H1 (cell line): ENCODE results near the gene SEMA6A. TPM values are rescaled to one million over a fixed set of nuclear protein-coding genes. Genes with fewer than 3 reads are reported as not detected.

Experiments
- CTCF ChIA-PET: fragments of 300-600 bp; sonication (Branson Sonifier 250); formaldehyde crosslinking; loops from one replicate; lab custom pipeline; 2021; ENCODE audit not compliant: partially characterized antibody; lab: Charles Lee
- POLR2A ChIA-PET: fragments of 300-600 bp; sonication (Branson Sonifier 250); formaldehyde crosslinking; loops from one replicate; lab custom pipeline; 2021; ENCODE audit warnings: inconsistent platforms; ENCODE audit not compliant: partially characterized antibody; lab: Charles Lee
- DNase-seq, 2 experiments: peaks; one replicate each; pipeline versions ENCODE4 v3.0.0 to v3.0.0-alpha.2; 2010 to 2022; ENCODE audit warnings: low spot score in 2 of 2, low read depth in 1 of 2, mixed read lengths in 1 of 2
- FAIRE-seq: peaks from 2 replicates; lab custom pipeline; 2011; peaks lifted over from hg19 to GRCh38; lab: Jason Lieb, UNC
- H2AFZ ChIP-seq: 2 replicates; pipeline ENCODE4 v1.8.1; 2012; ENCODE audit warnings: low read length, inconsistent platforms
- H2AK5ac ChIP-seq: 2 replicates; pipeline ENCODE4 v1.6.1; 2013; ENCODE audit warnings: low read depth, low read length
- H2BK120ac ChIP-seq: replicated peaks from 2 replicates; pipeline ENCODE3; 2013; ENCODE audit warnings: low read depth, low read length, inconsistent platforms
- H2BK12ac ChIP-seq: 2 replicates; pipeline ENCODE4 v1.6.1; 2013; ENCODE audit warnings: low read depth, low read length
- H2BK15ac ChIP-seq: 2 replicates; pipeline ENCODE4 v1.6.1; 2013; ENCODE audit warnings: low read length
- H2BK20ac ChIP-seq: 2 replicates; pipeline ENCODE4 v1.6.1; 2013; ENCODE audit warnings: low read length
- H2BK5ac ChIP-seq: 2 replicates; pipeline ENCODE4 v1.6.1; 2013; ENCODE audit warnings: low read depth, low read length
- H3K14ac ChIP-seq: 2 replicates; pipeline ENCODE4 v1.6.1; 2013; ENCODE audit warnings: inconsistent platforms; ENCODE audit not compliant: insufficient read length
- H3K18ac ChIP-seq: 2 replicates; pipeline ENCODE4 v1.6.1; 2013; ENCODE audit warnings: low read length; ENCODE audit errors: extremely low read depth
- H3K23ac ChIP-seq: 2 replicates; pipeline ENCODE4 v1.6.1; 2013; ENCODE audit warnings: inconsistent platforms; ENCODE audit not compliant: insufficient read length
- H3K23me2 ChIP-seq: 2 replicates; pipeline ENCODE4 v1.6.1; 2013; ENCODE audit warnings: low read depth, low read length
- H3K27ac ChIP-seq: 2 replicates; pipeline ENCODE4 v1.6.1; 2011; ENCODE audit warnings: low read depth, low read length, inconsistent platforms
- H3K27me3 ChIP-seq, 4 experiments: replicated peaks in 1 of 4; 1 replicate in 1 of 4; 2 replicates in 3 of 4; pipeline versions ENCODE4 v1.6.1 to v1.8.1; 2011 to 2013; ENCODE audit warnings: low read length in 3 of 4, mild to moderate bottlenecking in 3 of 4, inconsistent platforms in 2 of 4, mixed read lengths in 2 of 4, moderate library complexity in 1 of 4; ENCODE audit not compliant: control insufficient read depth in 3 of 4, insufficient read depth in 3 of 4; ENCODE audit errors: extremely low read depth in 1 of 4
- H3K36me3 ChIP-seq, 4 experiments: 2 replicates each; pipeline versions ENCODE4 v1.6.1 to v1.8.1; 2011 to 2013; ENCODE audit warnings: mild to moderate bottlenecking in 4 of 4, low read length in 3 of 4, moderate library complexity in 2 of 4, control low read depth in 1 of 4, inconsistent platforms in 1 of 4; ENCODE audit not compliant: insufficient read depth in 4 of 4, control insufficient read depth in 2 of 4
- H3K4ac ChIP-seq: replicated peaks from 2 replicates; pipeline ENCODE3; 2013; ENCODE audit warnings: low read length, low read depth, mixed read lengths, inconsistent platforms; ENCODE audit not compliant: insufficient read length
- H3K4me1 ChIP-seq, 4 experiments: replicated peaks in 1 of 4; 1 replicate in 1 of 4; 2 replicates in 3 of 4; pipeline versions ENCODE4 v1.6.1 to v1.8.1; 2011 to 2013; ENCODE audit warnings: low read length in 3 of 4, inconsistent platforms in 2 of 4, mixed read lengths in 1 of 4; ENCODE audit not compliant: insufficient read depth in 4 of 4, control insufficient read depth in 3 of 4
- H3K4me2 ChIP-seq, 2 experiments: 2 replicates each; pipeline versions ENCODE4 v1.6.1 to v1.8.1; 2011 to 2013; ENCODE audit warnings: low read depth in 2 of 2, low read length in 2 of 2, control low read depth in 1 of 2, inconsistent platforms in 1 of 2, mild to moderate bottlenecking in 1 of 2; ENCODE audit not compliant: insufficient read depth in 1 of 2
- H3K4me3 ChIP-seq, 4 experiments: fragments of 200-600, 300-600 bp in 1 of 4; sonication (generic), shearing (Covaris generic), sonication (Bioruptor Twin) in 1 of 4; 2 replicates each; pipeline versions ENCODE4 v1.5.1 to v1.8.1; 2011 to 2016; ENCODE audit warnings: low read length in 4 of 4, low read depth in 3 of 4, control low read depth in 2 of 4, inconsistent platforms in 2 of 4, mild to moderate bottlenecking in 2 of 4, mixed read lengths in 1 of 4, moderate library complexity in 1 of 4; ENCODE audit not compliant: insufficient read depth in 2 of 4; ENCODE audit errors: extremely low read depth in 1 of 4
- H3K56ac ChIP-seq: replicated peaks from 2 replicates; pipeline ENCODE3; 2013; ENCODE audit warnings: low read depth, mild to moderate bottlenecking, mixed read lengths, low read length, inconsistent platforms; ENCODE audit not compliant: insufficient read length
- H3K79me1 ChIP-seq: 2 replicates; pipeline ENCODE4 v1.6.1; 2013; ENCODE audit warnings: low read depth, low read length, control low read depth
- H3K79me2 ChIP-seq, 2 experiments: 2 replicates each; pipeline versions ENCODE4 v1.6.1 to v1.8.1; 2012 to 2013; ENCODE audit warnings: low read length in 2 of 2, mild to moderate bottlenecking in 2 of 2, inconsistent platforms in 1 of 2; ENCODE audit not compliant: insufficient read depth in 2 of 2, control insufficient read depth in 1 of 2
- H3K9ac ChIP-seq, 4 experiments: replicated peaks in 1 of 4; 1 replicate in 1 of 4; 2 replicates in 3 of 4; pipeline versions ENCODE4 v1.6.1 to v1.8.1; 2011 to 2013; ENCODE audit warnings: low read depth in 3 of 4, low read length in 3 of 4, control low read depth in 2 of 4, mild to moderate bottlenecking in 2 of 4, moderate library complexity in 2 of 4, inconsistent platforms in 1 of 4; ENCODE audit errors: extremely low read depth in 1 of 4
- H3K9me3 ChIP-seq, 2 experiments: 2 replicates each; pipeline versions ENCODE4 v1.6.1 to v1.8.1; 2012 to 2013; ENCODE audit warnings: mild to moderate bottlenecking in 2 of 2, moderate library complexity in 2 of 2, control low read depth in 1 of 2, inconsistent platforms in 1 of 2, low read depth in 1 of 2, low read length in 1 of 2, mixed read lengths in 1 of 2; ENCODE audit not compliant: insufficient read depth in 2 of 2
- H4K20me1 ChIP-seq, 2 experiments: replicated peaks in 1 of 2; 2 replicates each; pipeline versions ENCODE3 to v1.8.1; 2011 to 2013; ENCODE audit warnings: inconsistent platforms in 2 of 2, low read length in 2 of 2, mild to moderate bottlenecking in 1 of 2; ENCODE audit not compliant: insufficient read depth in 2 of 2, control insufficient read depth in 1 of 2
- H4K5ac ChIP-seq: 2 replicates; pipeline ENCODE4 v1.6.1; 2013; ENCODE audit warnings: low read length, low read depth, mixed read lengths, inconsistent platforms; ENCODE audit not compliant: insufficient read length
- H4K8ac ChIP-seq: 2 replicates; pipeline ENCODE4 v1.8.0; 2013; ENCODE audit warnings: mild to moderate bottlenecking, moderate library complexity, low read length, inconsistent platforms; ENCODE audit not compliant: insufficient read depth; ENCODE audit errors: extremely low read depth
- H4K91ac ChIP-seq: replicated peaks from 2 replicates; pipeline ENCODE3; 2013; ENCODE audit warnings: low read length, mixed read lengths, inconsistent platforms; ENCODE audit not compliant: insufficient read length
- CBX8 ChIP-seq: fragments of 300-800, 300-1000 bp; sonication (generic); IDR thresholded peaks from 2 replicates; pipeline ENCODE4 v1.7.1; 2016; ENCODE audit warnings: low read depth, low read length, borderline replicate concordance
- CEBPB ChIP-seq: IDR thresholded peaks from 2 replicates; pipeline ENCODE4 v1.6.1; 2012; ENCODE audit warnings: low read depth, low read length
- USF2 ChIP-seq: IDR thresholded peaks from 2 replicates; pipeline ENCODE4 v1.6.1; 2011; ENCODE audit warnings: low read length, improper control_type of control experiment
- WGBS, 2 experiments: shearing (Covaris generic) in 1 of 2; methylation state at CpG; one replicate each; pipeline versions ENCODE4 v1.1.6 to v1.1.7; 2013 to 2015; ENCODE audit warnings: low lambda C conversion rate in 2 of 2, mixed read lengths in 2 of 2, inconsistent platforms in 1 of 2, low coverage in 1 of 2, missing lambda C conversion rate in 1 of 2; ENCODE audit not compliant: insufficient replicate concordance in 2 of 2, insufficient coverage in 1 of 2, insufficient read length in 1 of 2; ENCODE audit errors: extremely low coverage in 1 of 2, missing lambda C conversion rate in 1 of 2; 5-methylcytosine and 5-hydroxymethylcytosine counted together
- polyA plus RNA-seq, 7 experiments: library from polyadenylated mRNA; depleted of rRNA in 3 of 7; stranded (reverse) in 5 of 7; unstranded in 2 of 7; fragments of >200 nt in 5 of 7; fragments of 200-250 nt in 2 of 7; gene quantifications; 1 replicate in 5 of 7; 2 replicates in 1 of 7; 4 replicates in 1 of 7; pipeline versions ENCODE4 v1.2.1 to v1.2.3, GENCODE V29; 2011 to 2013; ENCODE audit warnings: missing spikeins in 2 of 7, mixed read lengths in 2 of 7
- total RNA-seq: library from RNA; stranded (reverse); fragmentation: NEBNext Ultra II Directional; extraction: Animal tissue kit (Norgen Biotek cat#: 25700); gene quantifications from 2 replicates; pipeline ENCODE4 v1.2.1, GENCODE V29; 2021

SEMA6A gene
- total and polyA plus RNA-seq, 2 of the 8 experiments (the other 6 are each of a cell fraction or from before 2014, with no cell fraction given), result 78.3 to 277 TPM

GRCh38 chr5:116546033-116546742 is 28.4 kb downstream of the SEMA6A start:
- no peak overlapping the region for H3K9ac ChIP-seq
- no peak overlapping the region for H3K23ac ChIP-seq
- H3K9me3 ChIP-seq, result no peaks in the 10 kb centered on the region
- WGBS, 2 experiments, result 100% methylated on average over 1 of the region's 1 CpG; no CpG with 5 or more reads in 1 of the 2 experiments
- no peak overlapping the region for H3K14ac ChIP-seq
- peaks cover 0 to 8% (median 6%) of the 10 kb centered on the region in 4 experiments; a peak in 4 of 7 replicates for H3K4me1 ChIP-seq
- H3K27me3 ChIP-seq, result no peaks in the 10 kb centered on the region
- no peak overlapping the region for H4K5ac ChIP-seq
- no peak overlapping the region for H2BK12ac ChIP-seq
- CTCF ChIA-PET, result interaction anchor here (1.1 to 3.2 kb wide), 3 partner anchors 9 to 11 kb away, joined by 3 to 14 read pairs (median 5); no protein-coding TSS in a partner anchor
- DNase-seq (no peak), FAIRE-seq (no peak)
- H3K79me1 ChIP-seq, result peaks cover 5% of the 10 kb centered on the region; the same call in 1 of the 2 replicates
- no peak overlapping the region for H3K4me3 ChIP-seq
- H4K8ac ChIP-seq, result no peak overlapping the region
- peaks cover 38 to 49% of the 10 kb centered on the region in 2 experiments for H4K20me1 ChIP-seq
- H3K4me2 ChIP-seq, result no peak overlapping the region
- peaks cover 92 to 100% of the 10 kb centered on the region in 2 experiments for H3K79me2 ChIP-seq
- H3K36me3 ChIP-seq, result peaks cover 0 to 26% (median 2%) of the 10 kb centered on the region in 4 experiments; a peak in 2 of 8 replicates
- no peak overlapping the region for H2BK5ac ChIP-seq
- no peak overlapping the region for H2AFZ ChIP-seq
- H2BK15ac ChIP-seq, result no peak overlapping the region
- POLR2A ChIA-PET, result interaction anchor here (0.6 to 2.5 kb wide), 8 partner anchors 9 to 477 kb away, joined by 3 to 10 read pairs (median 3); partner anchors contain the start of gene SEMA6A
- no peak overlapping the region for H3K18ac ChIP-seq
- no peak overlapping the region for H2AK5ac ChIP-seq
- no peak overlapping the region for H2BK20ac ChIP-seq
- no peak overlapping the region for H2BK120ac ChIP-seq
- no peak for TF ChIP-seq USF2
- TF ChIP-seq CBX8, result no peak
- TF ChIP-seq CEBPB, result peak; percentile 34; the same call in 1 of the 2 replicates
- H3K4ac ChIP-seq, result no peak overlapping the region
- no peak overlapping the region for H4K91ac ChIP-seq
- H3K27ac ChIP-seq, result no peak overlapping the region
- H3K56ac ChIP-seq, result no peak overlapping the region
- H3K23me2 ChIP-seq, result no peaks in the 10 kb centered on the region
